HepG2 (cell line): ENCODE data around the gene PSENEN. TPM values are rescaled to one million over a fixed set of nuclear protein-coding genes. Genes with fewer than 3 reads are reported as not detected.

Source experiments
- DNMT1 ChIP-seq: sonication (generic); formaldehyde crosslinking; IDR thresholded peaks from 2 replicates; pipeline ENCODE4 v1.5.1; 2020; ENCODE audit warnings: mild to moderate bottlenecking, missing genetic modification reagents
- HHEX ChIP-seq: IDR thresholded peaks from 2 replicates; pipeline ENCODE4 v1.6.1; 2016; ENCODE audit warnings: control low read depth
- JUN ChIP-seq: sonication (generic); formaldehyde crosslinking; IDR thresholded peaks from 2 replicates; pipeline ENCODE4 v1.4.0; 2020; ENCODE audit warnings: mild to moderate bottlenecking, missing genetic modification reagents
- KLF13 ChIP-seq: sonication (generic); formaldehyde crosslinking; IDR thresholded peaks from 2 replicates; pipeline ENCODE4 v1.4.0; 2020; ENCODE audit warnings: mild to moderate bottlenecking, missing genetic modification reagents
- NRL ChIP-seq: sonication (generic); formaldehyde crosslinking; IDR thresholded peaks from 2 replicates; pipeline ENCODE4 v1.5.0; 2020; ENCODE audit warnings: missing genetic modification reagents, mild to moderate bottlenecking, moderate library complexity, borderline replicate concordance
- PCBP2 ChIP-seq: fragments of 200-400 bp; formaldehyde crosslinking; optimal IDR thresholded peaks from 2 replicates; pipeline ENCODE3; 2018; ENCODE audit warnings: low read length, low read depth; ENCODE audit not compliant: poor library complexity, severe bottlenecking
- TSC22D2 ChIP-seq: sonication (generic); formaldehyde crosslinking; IDR thresholded peaks from 2 replicates; pipeline ENCODE4 v1.5.1; 2020; ENCODE audit warnings: missing genetic modification reagents, mild to moderate bottlenecking, borderline replicate concordance
- ZNF33A ChIP-seq: sonication (generic); formaldehyde crosslinking; IDR thresholded peaks from 2 replicates; pipeline ENCODE4 v1.5.1; 2020; ENCODE audit warnings: missing genetic modification reagents, mild to moderate bottlenecking, moderate library complexity, borderline replicate concordance
- ZNF432 ChIP-seq: sonication (generic); formaldehyde crosslinking; IDR thresholded peaks from 2 replicates; pipeline ENCODE4 v1.5.0; 2020; ENCODE audit warnings: missing genetic modification reagents, mild to moderate bottlenecking, borderline replicate concordance
- ZNF614 ChIP-seq: IDR thresholded peaks from 2 replicates; pipeline ENCODE4 v1.6.1; 2018; ENCODE audit warnings: missing biosample characterization, missing genetic modification reagents, inconsistent platforms, borderline replicate concordance
- ZNF746 ChIP-seq: sonication (generic); formaldehyde crosslinking; IDR thresholded peaks from 2 replicates; pipeline ENCODE4 v1.8.0; 2022; ENCODE audit warnings: mild to moderate bottlenecking, missing genetic modification reagents
- polyA plus RNA-seq, 8 experiments: library from polyadenylated mRNA; depleted of rRNA in 3 of 8; stranded (reverse) in 7 of 8; unstranded in 1 of 8; fragments of >200 nt; fragmentation: Illumina TruSeq in 4 of 8; extraction: Trizol in 4 of 8; gene quantifications; 2 replicates each; pipeline versions ENCODE4 v1.2.1 to v1.2.3, GENCODE V29; 2011 to 2016; ENCODE audit warnings: low read depth in 4 of 8, missing spikeins in 1 of 8, mixed read lengths in 1 of 8; ENCODE audit not compliant: insufficient read depth in 1 of 8
- total RNA-seq, 5 experiments: library from RNA; depleted of rRNA; stranded (reverse); fragments of >200 nt; fragmentation: Illumina TruSeq; extraction: Trizol; gene quantifications; 2 replicates each; pipeline ENCODE4 v1.2.3, GENCODE V29; 2016; ENCODE audit warnings: low read depth in 1 of 5
- TF ChIP-seq, protein P1 (sequence below): IDR thresholded peaks from 2 replicates; pipeline ENCODE4 v1.6.1; 2018; ENCODE audit warnings: missing genetic modification reagents, mild to moderate bottlenecking, missing compliant biosample characterization
- TF ChIP-seq, protein P2 (sequence below): sonication (generic); formaldehyde crosslinking; IDR thresholded peaks from 2 replicates; pipeline ENCODE4 v1.8.0; 2022; ENCODE audit warnings: missing genetic modification reagents, mild to moderate bottlenecking, moderate library complexity, borderline replicate concordance
- TF ChIP-seq, protein P3 (sequence below), 2 experiments: sonication (generic) in 1 of 2; formaldehyde crosslinking in 1 of 2; IDR thresholded peaks; 2 replicates each; pipeline versions ENCODE4 v1.6.1 to v1.9.0; 2014 to 2022; ENCODE audit warnings: antibody characterized with exemption in 1 of 2, borderline replicate concordance in 1 of 2, inconsistent platforms in 1 of 2, low read depth in 1 of 2, missing genetic modification reagents in 1 of 2
- TF ChIP-seq, protein P4 (sequence below), 2 experiments: IDR thresholded peaks; 2 replicates each; pipeline ENCODE4 v1.6.1; 2011 to 2012; ENCODE audit warnings: low read length in 2 of 2, borderline replicate concordance in 1 of 2, low read depth in 1 of 2, mild to moderate bottlenecking in 1 of 2, moderate library complexity in 1 of 2

The PSENEN gene
- total and polyA plus RNA-seq, 2 of the 13 experiments (the other 11 are each of a cell fraction or from before 2014, with no cell fraction given): 16.9 to 34.2 TPM

DNA sequence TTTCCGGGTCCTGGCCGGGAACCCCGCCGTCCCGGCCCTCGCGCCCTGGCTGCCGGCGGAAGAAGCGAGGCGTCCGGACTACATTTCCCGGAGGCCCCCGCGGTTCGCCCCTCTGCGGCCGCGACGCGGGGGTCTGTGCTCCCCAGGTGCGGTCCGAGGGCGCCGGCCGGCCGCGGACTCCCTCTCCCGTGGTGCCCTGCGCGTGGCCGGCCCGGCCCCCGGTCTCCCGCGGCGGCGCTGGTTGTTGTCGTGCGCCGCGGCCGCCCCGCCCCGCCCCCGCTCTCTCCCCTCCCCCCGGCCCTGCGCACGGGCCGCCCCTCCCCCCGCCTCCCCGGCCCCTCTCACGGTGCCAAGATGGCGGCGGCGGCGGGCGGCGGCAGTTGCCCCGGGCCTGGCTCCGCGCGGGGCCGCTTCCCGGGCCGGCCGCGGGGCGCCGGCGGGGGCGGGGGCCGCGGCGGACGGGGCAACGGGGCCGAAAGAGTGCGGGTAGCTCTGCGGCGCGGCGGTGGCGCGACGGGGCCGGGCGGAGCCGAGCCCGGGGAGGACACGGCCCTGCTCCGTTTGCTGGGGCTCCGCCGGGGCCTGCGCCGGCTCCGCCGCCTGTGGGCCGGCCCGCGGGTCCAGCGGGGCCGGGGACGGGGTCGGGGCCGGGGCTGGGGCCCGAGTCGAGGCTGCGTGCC, 27.6 kb upstream of the PSENEN start, which contains the start of gene KMT2B (continued):
- TF ChIP-seq, protein P1, sequence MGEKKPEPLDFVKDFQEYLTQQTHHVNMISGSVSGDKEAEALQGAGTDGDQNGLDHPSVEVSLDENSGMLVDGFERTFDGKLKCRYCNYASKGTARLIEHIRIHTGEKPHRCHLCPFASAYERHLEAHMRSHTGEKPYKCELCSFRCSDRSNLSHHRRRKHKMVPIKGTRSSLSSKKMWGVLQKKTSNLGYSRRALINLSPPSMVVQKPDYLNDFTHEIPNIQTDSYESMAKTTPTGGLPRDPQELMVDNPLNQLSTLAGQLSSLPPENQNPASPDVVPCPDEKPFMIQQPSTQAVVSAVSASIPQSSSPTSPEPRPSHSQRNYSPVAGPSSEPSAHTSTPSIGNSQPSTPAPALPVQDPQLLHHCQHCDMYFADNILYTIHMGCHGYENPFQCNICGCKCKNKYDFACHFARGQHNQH (CRISPR knock-in tag): no peak
- TF ChIP-seq ZNF746 (CRISPR knock-in tag) (no peak), HHEX (CRISPR knock-in tag) (no peak), ZNF432 (CRISPR knock-in tag) (no peak), JUN (CRISPR knock-in tag) (no peak), ZNF614 (CRISPR knock-in tag) (no peak), PCBP2 (no peak), NRL (no peak), ZNF33A (CRISPR knock-in tag) (no peak), KLF13 (CRISPR knock-in tag) (no peak), DNMT1 (no peak), TSC22D2 (CRISPR knock-in tag) (no peak)
- TF ChIP-seq, protein P2, sequence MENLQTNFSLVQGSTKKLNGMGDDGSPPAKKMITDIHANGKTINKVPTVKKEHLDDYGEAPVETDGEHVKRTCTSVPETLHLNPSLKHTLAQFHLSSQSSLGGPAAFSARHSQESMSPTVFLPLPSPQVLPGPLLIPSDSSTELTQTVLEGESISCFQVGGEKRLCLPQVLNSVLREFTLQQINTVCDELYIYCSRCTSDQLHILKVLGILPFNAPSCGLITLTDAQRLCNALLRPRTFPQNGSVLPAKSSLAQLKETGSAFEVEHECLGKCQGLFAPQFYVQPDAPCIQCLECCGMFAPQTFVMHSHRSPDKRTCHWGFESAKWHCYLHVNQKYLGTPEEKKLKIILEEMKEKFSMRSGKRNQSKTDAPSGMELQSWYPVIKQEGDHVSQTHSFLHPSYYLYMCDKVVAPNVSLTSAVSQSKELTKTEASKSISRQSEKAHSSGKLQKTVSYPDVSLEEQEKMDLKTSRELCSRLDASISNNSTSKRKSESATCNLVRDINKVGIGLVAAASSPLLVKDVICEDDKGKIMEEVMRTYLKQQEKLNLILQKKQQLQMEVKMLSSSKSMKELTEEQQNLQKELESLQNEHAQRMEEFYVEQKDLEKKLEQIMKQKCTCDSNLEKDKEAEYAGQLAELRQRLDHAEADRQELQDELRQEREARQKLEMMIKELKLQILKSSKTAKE (CRISPR knock-in tag): no peak
- TF ChIP-seq, protein P3, sequence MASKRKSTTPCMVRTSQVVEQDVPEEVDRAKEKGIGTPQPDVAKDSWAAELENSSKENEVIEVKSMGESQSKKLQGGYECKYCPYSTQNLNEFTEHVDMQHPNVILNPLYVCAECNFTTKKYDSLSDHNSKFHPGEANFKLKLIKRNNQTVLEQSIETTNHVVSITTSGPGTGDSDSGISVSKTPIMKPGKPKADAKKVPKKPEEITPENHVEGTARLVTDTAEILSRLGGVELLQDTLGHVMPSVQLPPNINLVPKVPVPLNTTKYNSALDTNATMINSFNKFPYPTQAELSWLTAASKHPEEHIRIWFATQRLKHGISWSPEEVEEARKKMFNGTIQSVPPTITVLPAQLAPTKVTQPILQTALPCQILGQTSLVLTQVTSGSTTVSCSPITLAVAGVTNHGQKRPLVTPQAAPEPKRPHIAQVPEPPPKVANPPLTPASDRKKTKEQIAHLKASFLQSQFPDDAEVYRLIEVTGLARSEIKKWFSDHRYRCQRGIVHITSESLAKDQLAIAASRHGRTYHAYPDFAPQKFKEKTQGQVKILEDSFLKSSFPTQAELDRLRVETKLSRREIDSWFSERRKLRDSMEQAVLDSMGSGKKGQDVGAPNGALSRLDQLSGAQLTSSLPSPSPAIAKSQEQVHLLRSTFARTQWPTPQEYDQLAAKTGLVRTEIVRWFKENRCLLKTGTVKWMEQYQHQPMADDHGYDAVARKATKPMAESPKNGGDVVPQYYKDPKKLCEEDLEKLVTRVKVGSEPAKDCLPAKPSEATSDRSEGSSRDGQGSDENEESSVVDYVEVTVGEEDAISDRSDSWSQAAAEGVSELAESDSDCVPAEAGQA (IDR thresholded peaks at IDR 0.05; ENCODE audit: low read depth): no peak
- TF ChIP-seq, protein P3 (CRISPR knock-in tag; IDR thresholded peaks at IDR 0.05; ENCODE audit: borderline replicate concordance): 0 out of 2 replicates have a peak, but pooled peaks have one; percentile 46
- TF ChIP-seq, protein P4, sequence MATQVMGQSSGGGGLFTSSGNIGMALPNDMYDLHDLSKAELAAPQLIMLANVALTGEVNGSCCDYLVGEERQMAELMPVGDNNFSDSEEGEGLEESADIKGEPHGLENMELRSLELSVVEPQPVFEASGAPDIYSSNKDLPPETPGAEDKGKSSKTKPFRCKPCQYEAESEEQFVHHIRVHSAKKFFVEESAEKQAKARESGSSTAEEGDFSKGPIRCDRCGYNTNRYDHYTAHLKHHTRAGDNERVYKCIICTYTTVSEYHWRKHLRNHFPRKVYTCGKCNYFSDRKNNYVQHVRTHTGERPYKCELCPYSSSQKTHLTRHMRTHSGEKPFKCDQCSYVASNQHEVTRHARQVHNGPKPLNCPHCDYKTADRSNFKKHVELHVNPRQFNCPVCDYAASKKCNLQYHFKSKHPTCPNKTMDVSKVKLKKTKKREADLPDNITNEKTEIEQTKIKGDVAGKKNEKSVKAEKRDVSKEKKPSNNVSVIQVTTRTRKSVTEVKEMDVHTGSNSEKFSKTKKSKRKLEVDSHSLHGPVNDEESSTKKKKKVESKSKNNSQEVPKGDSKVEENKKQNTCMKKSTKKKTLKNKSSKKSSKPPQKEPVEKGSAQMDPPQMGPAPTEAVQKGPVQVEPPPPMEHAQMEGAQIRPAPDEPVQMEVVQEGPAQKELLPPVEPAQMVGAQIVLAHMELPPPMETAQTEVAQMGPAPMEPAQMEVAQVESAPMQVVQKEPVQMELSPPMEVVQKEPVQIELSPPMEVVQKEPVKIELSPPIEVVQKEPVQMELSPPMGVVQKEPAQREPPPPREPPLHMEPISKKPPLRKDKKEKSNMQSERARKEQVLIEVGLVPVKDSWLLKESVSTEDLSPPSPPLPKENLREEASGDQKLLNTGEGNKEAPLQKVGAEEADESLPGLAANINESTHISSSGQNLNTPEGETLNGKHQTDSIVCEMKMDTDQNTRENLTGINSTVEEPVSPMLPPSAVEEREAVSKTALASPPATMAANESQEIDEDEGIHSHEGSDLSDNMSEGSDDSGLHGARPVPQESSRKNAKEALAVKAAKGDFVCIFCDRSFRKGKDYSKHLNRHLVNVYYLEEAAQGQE (IDR thresholded peaks at IDR 0.05; ENCODE audit: borderline replicate concordance in 1 of 2, low read depth in 1 of 2, low read length in 2 of 2): no peak
